SK-N-SH (cell line): Measurements from ENCODE around the gene FSD1. TPM values are rescaled to one million over a fixed set of nuclear protein-coding genes. Genes with fewer than 3 reads are reported as not detected.

ENCODE experiments used
- CTCF ChIA-PET: fragments of 300-600, 350-600 bp; formaldehyde crosslinking; extraction: SDS; loops from one replicate; lab custom pipeline; 2021; lab: Yijun Ruan, JAX
- POLR2A ChIA-PET: fragments of 350-600 bp; sonication (Branson Sonifier 250); formaldehyde crosslinking; extraction: SDS; loops from one replicate; lab custom pipeline; 2020; ENCODE audit warnings: antibody characterized with exemption, inconsistent platforms; lab: Yijun Ruan, JAX
- DNase-seq: peaks from one replicate; pipeline ENCODE4 v3.0.0; 2012
- H2AFZ ChIP-seq: fragments of 200-600 bp; sonication (generic); 2 replicates; pipeline ENCODE4 v1.8.1; 2016; ENCODE audit warnings: antibody characterized with exemption, mild to moderate bottlenecking, low read depth
- H3F3A ChIP-seq: fragments of 200-600 bp; sonication (generic); replicated peaks from 2 replicates; pipeline ENCODE3; 2016; ENCODE audit warnings: antibody characterized with exemption, mild to moderate bottlenecking; ENCODE audit not compliant: insufficient read depth
- H3K27ac ChIP-seq, 2 experiments: fragments of 200-500 bp in 1 of 2; fragments of 200-600 bp in 1 of 2; sonication (Bioruptor generic) in 1 of 2; sonication (generic), shearing (Covaris generic) in 1 of 2; 2 replicates each; pipeline versions ENCODE4 v1.5.1 to v1.6.1; 2014 to 2016; ENCODE audit warnings: low read depth in 2 of 2, inconsistent platforms in 1 of 2, low read length in 1 of 2, mild to moderate bottlenecking in 1 of 2, mixed read lengths in 1 of 2
- H3K27me3 ChIP-seq: fragments of 200-600 bp; sonication (generic), shearing (Covaris generic); 2 replicates; pipeline ENCODE4 v1.6.1; 2016; ENCODE audit warnings: mixed run types; ENCODE audit not compliant: insufficient read depth
- H3K36me3 ChIP-seq, 2 experiments: fragments of 200-500 bp in 1 of 2; fragments of 200-600 bp in 1 of 2; sonication (Bioruptor generic) in 1 of 2; sonication (generic) in 1 of 2; replicated peaks in 1 of 2; 2 replicates each; pipeline versions ENCODE3 to v1.5.1; 2014 to 2016; ENCODE audit warnings: low read length in 1 of 2, mild to moderate bottlenecking in 1 of 2; ENCODE audit not compliant: insufficient read depth in 2 of 2, control insufficient read depth in 1 of 2
- H3K4me1 ChIP-seq, 2 experiments: fragments of 200-500 bp in 1 of 2; fragments of 200-600 bp in 1 of 2; sonication (Bioruptor generic) in 1 of 2; sonication (generic), shearing (Covaris generic) in 1 of 2; 2 replicates each; pipeline versions ENCODE4 v1.5.1 to v1.6.1; 2014 to 2016; ENCODE audit warnings: low read depth in 1 of 2, low read length in 1 of 2, mixed run types in 1 of 2; ENCODE audit not compliant: insufficient read depth in 2 of 2, control insufficient read depth in 1 of 2
- H3K4me2 ChIP-seq: fragments of 200-600 bp; sonication (generic), shearing (Covaris generic); 2 replicates; pipeline ENCODE4 v1.6.1; 2017; ENCODE audit warnings: mixed run types
- H3K4me3 ChIP-seq, 2 experiments: fragments of 200-500 bp in 1 of 2; fragments of 200-600 bp in 1 of 2; sonication (Bioruptor generic) in 1 of 2; sonication (generic), shearing (Covaris generic) in 1 of 2; 2 replicates each; pipeline versions ENCODE4 v1.5.1 to v1.8.1; 2014 to 2016; ENCODE audit warnings: low read depth in 2 of 2, inconsistent platforms in 1 of 2, low read length in 1 of 2, mild to moderate bottlenecking in 1 of 2, mixed read lengths in 1 of 2, moderate library complexity in 1 of 2
- H3K79me2 ChIP-seq: fragments of 200-600 bp; sonication (generic); 2 replicates; pipeline ENCODE4 v1.8.1; 2017; ENCODE audit warnings: mild to moderate bottlenecking; ENCODE audit not compliant: insufficient read depth
- H3K9ac ChIP-seq: fragments of 200-600 bp; sonication (generic); 2 replicates; pipeline ENCODE4 v1.6.1; 2017; ENCODE audit warnings: mixed run types
- H3K9me2 ChIP-seq: fragments of 200-600 bp; sonication (generic); 2 replicates; pipeline ENCODE4 v1.6.1; 2017; ENCODE audit warnings: mixed run types
- H3K9me3 ChIP-seq: fragments of 200-600 bp; sonication (generic); 2 replicates; pipeline ENCODE4 v1.6.1; 2017; ENCODE audit warnings: mixed run types, mild to moderate bottlenecking, moderate library complexity
- H4K20me1 ChIP-seq: fragments of 200-600 bp; sonication (generic); 2 replicates; pipeline ENCODE4 v1.6.1; 2017; ENCODE audit warnings: mild to moderate bottlenecking, mixed run types; ENCODE audit not compliant: insufficient read depth
- CHD2 ChIP-seq: fragments of 150-350 bp; IDR thresholded peaks from 2 replicates; pipeline ENCODE4 v1.6.1; 2018; ENCODE audit warnings: low read length; ENCODE audit not compliant: partially characterized antibody
- ELF1 ChIP-seq: IDR thresholded peaks from 2 replicates; pipeline ENCODE4 v1.4.0; 2012
- FOXJ3 ChIP-seq: sonication (generic); formaldehyde crosslinking; IDR thresholded peaks from 2 replicates; pipeline ENCODE4 v1.5.1; 2020; ENCODE audit warnings: mild to moderate bottlenecking, missing genetic modification reagents
- FOXM1 ChIP-seq: IDR thresholded peaks from 2 replicates; pipeline ENCODE4 v1.4.0; 2012; ENCODE audit warnings: low read depth, mild to moderate bottlenecking
- GABPA ChIP-seq: IDR thresholded peaks from 2 replicates; pipeline ENCODE4 v1.4.0; 2012; ENCODE audit warnings: low read depth, mild to moderate bottlenecking
- GATA2 ChIP-seq: sonication (generic); formaldehyde crosslinking; IDR thresholded peaks from 2 replicates; pipeline ENCODE4 v1.5.0; 2020; ENCODE audit warnings: mild to moderate bottlenecking, missing genetic modification reagents
- JUND ChIP-seq: IDR thresholded peaks from 2 replicates; pipeline ENCODE4 v1.4.0; 2012
- MAX ChIP-seq: IDR thresholded peaks from 2 replicates; pipeline ENCODE4 v1.4.0; 2012; ENCODE audit warnings: low read depth
- MEF2A ChIP-seq: IDR thresholded peaks from 2 replicates; pipeline ENCODE4 v1.4.0; 2012; ENCODE audit warnings: low read depth, borderline replicate concordance
- NFIC ChIP-seq: IDR thresholded peaks from 2 replicates; pipeline ENCODE4 v1.4.0; 2012; ENCODE audit warnings: borderline replicate concordance
- PBX3 ChIP-seq: IDR thresholded peaks from 2 replicates; pipeline ENCODE4; 2012
- POLR2AphosphoS5 ChIP-seq: IDR thresholded peaks from 2 replicates; pipeline ENCODE4 v1.6.1; 2012; ENCODE audit warnings: low read depth, low read length
- RAD21 ChIP-seq: IDR thresholded peaks from 2 replicates; pipeline ENCODE4 v1.6.1; 2012; ENCODE audit warnings: mild to moderate bottlenecking, low read length
- SMC3 ChIP-seq: IDR thresholded peaks from 2 replicates; pipeline ENCODE4 v1.6.1; 2012; ENCODE audit warnings: low read depth, low read length, improper control_type of control experiment
- TEAD4 ChIP-seq: IDR thresholded peaks from 2 replicates; pipeline ENCODE4 v1.4.0; 2012; ENCODE audit warnings: mild to moderate bottlenecking, borderline replicate concordance; ENCODE audit not compliant: insufficient read depth
- YY1 ChIP-seq: IDR thresholded peaks from 2 replicates; pipeline ENCODE4 v1.4.0; 2012; ENCODE audit warnings: low read depth, mild to moderate bottlenecking
- WGBS: methylation state at CpG from one replicate; pipeline ENCODE4 v1.1.6; 2017; ENCODE audit warnings: low lambda C conversion rate; 5-methylcytosine and 5-hydroxymethylcytosine counted together
- polyA plus RNA-seq, 3 experiments: library from polyadenylated mRNA; depleted of rRNA; stranded (reverse); fragments of >200 nt; gene quantifications; 2 replicates each; pipeline ENCODE4 v1.2.3, GENCODE V29; 2012
- TF ChIP-seq, protein P1 (sequence below): fragments of 150-350 bp; IDR thresholded peaks from 2 replicates; pipeline ENCODE4 v1.6.1; 2016; ENCODE audit warnings: mild to moderate bottlenecking, low read depth, low read length
- TF ChIP-seq, protein P2 (sequence below): IDR thresholded peaks from 2 replicates; pipeline ENCODE4 v1.6.1; 2012; ENCODE audit warnings: mild to moderate bottlenecking, low read depth, low read length, moderate library complexity
- TF ChIP-seq, protein P3 (sequence below): fragments of 150-350 bp; IDR thresholded peaks from 2 replicates; pipeline ENCODE4 v1.6.1; 2017; ENCODE audit warnings: antibody characterized with exemption, low read length, low read depth, borderline replicate concordance

Gene FSD1
- polyA plus RNA-seq, 1 of the 3 experiments (the other 2 are of a cell fraction) = 49.0 TPM

GRCh38 chr19:4298810-4299550, 5.4 kb upstream of the FSD1 start (continued):
- TF ChIP-seq, protein P1, sequence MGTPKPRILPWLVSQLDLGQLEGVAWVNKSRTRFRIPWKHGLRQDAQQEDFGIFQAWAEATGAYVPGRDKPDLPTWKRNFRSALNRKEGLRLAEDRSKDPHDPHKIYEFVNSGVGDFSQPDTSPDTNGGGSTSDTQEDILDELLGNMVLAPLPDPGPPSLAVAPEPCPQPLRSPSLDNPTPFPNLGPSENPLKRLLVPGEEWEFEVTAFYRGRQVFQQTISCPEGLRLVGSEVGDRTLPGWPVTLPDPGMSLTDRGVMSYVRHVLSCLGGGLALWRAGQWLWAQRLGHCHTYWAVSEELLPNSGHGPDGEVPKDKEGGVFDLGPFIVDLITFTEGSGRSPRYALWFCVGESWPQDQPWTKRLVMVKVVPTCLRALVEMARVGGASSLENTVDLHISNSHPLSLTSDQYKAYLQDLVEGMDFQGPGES = no peak
- TF ChIP-seq TEAD4 (no peak), FOXJ3 (CRISPR knock-in tag) (no peak)

GRCh38 chr19:4300589-4300988, 3.8 kb upstream of the FSD1 start:
- Histone ChIP-seq H3F3A (no peaks in the 10 kb centered on the region), H3K9me2 (no peaks in the 10 kb centered on the region), H3K4me3 (no peak overlapping the region), H3K4me2 (no peak overlapping the region), H3K9me3 (no peaks in the 10 kb centered on the region), H3K9ac (no peak overlapping the region), H2AFZ (no peak overlapping the region), H4K20me1 (no peaks in the 10 kb centered on the region), H3K79me2 (no peaks in the 10 kb centered on the region), H3K27me3 (no peaks in the 10 kb centered on the region), H3K4me1 (peaks cover 0 to 22% of the 10 kb centered on the region in 2 experiments; a peak in 1 of 4 replicates), H3K36me3 (no peaks in the 10 kb centered on the region), H3K27ac (no peak overlapping the region)
- TF ChIP-seq PBX3 = no peak
- TF ChIP-seq, protein P1 = no peak
- TF ChIP-seq RAD21 = no peak
- no peak for TF ChIP-seq POLR2AphosphoS5
- TF ChIP-seq, protein P2, sequence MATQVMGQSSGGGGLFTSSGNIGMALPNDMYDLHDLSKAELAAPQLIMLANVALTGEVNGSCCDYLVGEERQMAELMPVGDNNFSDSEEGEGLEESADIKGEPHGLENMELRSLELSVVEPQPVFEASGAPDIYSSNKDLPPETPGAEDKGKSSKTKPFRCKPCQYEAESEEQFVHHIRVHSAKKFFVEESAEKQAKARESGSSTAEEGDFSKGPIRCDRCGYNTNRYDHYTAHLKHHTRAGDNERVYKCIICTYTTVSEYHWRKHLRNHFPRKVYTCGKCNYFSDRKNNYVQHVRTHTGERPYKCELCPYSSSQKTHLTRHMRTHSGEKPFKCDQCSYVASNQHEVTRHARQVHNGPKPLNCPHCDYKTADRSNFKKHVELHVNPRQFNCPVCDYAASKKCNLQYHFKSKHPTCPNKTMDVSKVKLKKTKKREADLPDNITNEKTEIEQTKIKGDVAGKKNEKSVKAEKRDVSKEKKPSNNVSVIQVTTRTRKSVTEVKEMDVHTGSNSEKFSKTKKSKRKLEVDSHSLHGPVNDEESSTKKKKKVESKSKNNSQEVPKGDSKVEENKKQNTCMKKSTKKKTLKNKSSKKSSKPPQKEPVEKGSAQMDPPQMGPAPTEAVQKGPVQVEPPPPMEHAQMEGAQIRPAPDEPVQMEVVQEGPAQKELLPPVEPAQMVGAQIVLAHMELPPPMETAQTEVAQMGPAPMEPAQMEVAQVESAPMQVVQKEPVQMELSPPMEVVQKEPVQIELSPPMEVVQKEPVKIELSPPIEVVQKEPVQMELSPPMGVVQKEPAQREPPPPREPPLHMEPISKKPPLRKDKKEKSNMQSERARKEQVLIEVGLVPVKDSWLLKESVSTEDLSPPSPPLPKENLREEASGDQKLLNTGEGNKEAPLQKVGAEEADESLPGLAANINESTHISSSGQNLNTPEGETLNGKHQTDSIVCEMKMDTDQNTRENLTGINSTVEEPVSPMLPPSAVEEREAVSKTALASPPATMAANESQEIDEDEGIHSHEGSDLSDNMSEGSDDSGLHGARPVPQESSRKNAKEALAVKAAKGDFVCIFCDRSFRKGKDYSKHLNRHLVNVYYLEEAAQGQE = no peak
- TF ChIP-seq MAX = no peak
- TF ChIP-seq GABPA = no peak
- TF ChIP-seq, protein P3, sequence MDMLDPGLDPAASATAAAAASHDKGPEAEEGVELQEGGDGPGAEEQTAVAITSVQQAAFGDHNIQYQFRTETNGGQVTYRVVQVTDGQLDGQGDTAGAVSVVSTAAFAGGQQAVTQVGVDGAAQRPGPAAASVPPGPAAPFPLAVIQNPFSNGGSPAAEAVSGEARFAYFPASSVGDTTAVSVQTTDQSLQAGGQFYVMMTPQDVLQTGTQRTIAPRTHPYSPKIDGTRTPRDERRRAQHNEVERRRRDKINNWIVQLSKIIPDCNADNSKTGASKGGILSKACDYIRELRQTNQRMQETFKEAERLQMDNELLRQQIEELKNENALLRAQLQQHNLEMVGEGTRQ = no peak
- TF ChIP-seq MEF2A = no peak
- TF ChIP-seq NFIC = no peak
- TF ChIP-seq YY1 = no peak
- no peak for TF ChIP-seq ELF1
- TF ChIP-seq JUND = no peak
- no peak for TF ChIP-seq FOXM1
- TF ChIP-seq SMC3 = no peak
- no peak for TF ChIP-seq CHD2
- TF ChIP-seq GATA2 (CRISPR knock-in tag) = no peak
- 95% methylated on average over 3 of the region's 3 CpGs for WGBS
- no peak for DNase-seq
- ChIA-PET CTCF (no interaction called here), POLR2A (no interaction called here)
